ENCODE results near the gene GRIK3.

Gene GRIK3

GRCh38 chr1:36765785-36766300 is 268.5 kb downstream of the GRIK3 start:
- H3K4me3 ChIP-seq (ENCODE audit: low read depth, low read length), result no peak overlapping the region

DNA sequence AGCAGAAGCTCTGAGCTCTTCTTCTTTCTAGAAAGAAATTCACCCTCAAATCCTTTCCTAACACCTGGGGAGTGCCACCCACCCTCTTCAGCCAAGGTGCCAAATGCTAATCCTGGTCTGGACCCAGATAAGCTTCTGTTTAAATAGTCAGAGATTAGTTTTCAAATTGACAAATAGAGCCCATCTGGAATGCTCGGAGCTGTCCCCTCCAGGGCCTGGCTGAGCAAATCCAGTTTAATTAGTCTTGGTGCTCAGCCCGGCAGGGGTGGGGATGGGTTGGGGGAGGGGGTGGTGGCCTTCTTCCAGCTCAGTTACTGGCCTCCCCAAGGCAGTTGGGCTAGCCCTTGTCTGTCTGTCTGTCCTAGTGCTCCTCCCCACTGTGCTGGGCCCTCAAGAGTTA is 269.5 kb downstream of the GRIK3 start:
- DNase-seq (ENCODE audit: low read depth), result no peak
- H3K4me3 ChIP-seq (ENCODE audit: low read depth, low read length), result no peak overlapping the region

More at GRCh38 chr1:36765785-36766300, 268.5 kb downstream of the GRIK3 start:
- DNase-seq (ENCODE audit: low read depth), result no peak

GRCh38 chr1:36763771-36764170 is 270.5 kb downstream of the GRIK3 start:
- DNase-seq (ENCODE audit: low read depth), result no peak
- H3K4me3 ChIP-seq (ENCODE audit: low read depth, low read length), result no peak overlapping the region

GRCh38 chr1:36762174-36762573 is 272.1 kb downstream of the GRIK3 start:
- no peak for DNase-seq (ENCODE audit: low read depth)
- H3K4me3 ChIP-seq (ENCODE audit: low read depth, low read length), result no peak overlapping the region

GRCh38 chr1:36761113-36761512 is 273.2 kb downstream of the GRIK3 start:
- no peak for DNase-seq (ENCODE audit: low read depth)
- no peak overlapping the region for H3K4me3 ChIP-seq (ENCODE audit: low read depth, low read length)

DNA sequence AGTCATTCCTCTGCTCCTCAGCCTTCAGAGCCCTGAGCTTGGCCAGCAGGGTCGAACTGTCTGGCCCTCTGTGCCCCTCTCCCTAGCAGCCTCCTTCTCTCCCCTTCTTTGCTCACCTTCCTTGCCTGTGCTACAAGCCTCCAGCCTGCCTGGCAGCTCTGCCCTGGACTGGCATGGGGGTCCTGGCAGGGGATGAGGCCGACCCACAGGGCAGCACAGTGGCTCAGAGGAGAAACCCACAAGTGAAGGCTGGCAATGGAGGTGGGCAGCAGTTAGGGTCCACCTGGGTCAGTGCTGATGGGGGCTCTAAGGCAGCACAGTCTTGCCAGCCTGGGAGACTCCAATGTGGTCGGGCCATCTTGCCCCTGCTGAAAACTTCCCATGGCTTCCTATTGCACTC is 274.2 kb downstream of the GRIK3 start:
- no peak overlapping the region for H3K4me3 ChIP-seq (ENCODE audit: low read depth, low read length)
- no peak for DNase-seq (ENCODE audit: low read depth)

DNA sequence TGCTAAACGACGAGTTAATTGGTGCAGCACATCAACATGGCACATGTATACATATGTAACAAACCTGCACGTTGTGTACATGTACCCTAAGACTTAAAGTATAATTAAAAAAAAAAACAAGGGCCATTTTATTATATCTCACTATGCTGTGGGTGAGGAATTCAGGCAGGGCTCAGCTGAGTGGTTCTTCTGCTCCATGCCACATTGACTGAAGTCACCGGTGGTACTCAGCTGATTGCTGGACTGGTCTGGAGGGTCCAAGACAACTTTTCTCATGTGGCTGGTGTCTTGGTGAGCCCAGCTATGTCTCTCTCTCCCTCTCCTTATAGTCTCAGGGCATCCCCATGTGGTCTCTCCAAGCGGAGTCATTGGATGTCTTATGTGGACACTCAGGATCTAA is 275.0 kb downstream of the GRIK3 start:
- DNase-seq (ENCODE audit: low read depth), result no peak
- H3K4me3 ChIP-seq (ENCODE audit: low read depth, low read length), result no peak overlapping the region

- DNase-seq (ENCODE audit: low read depth), result no peak
- H3K4me3 ChIP-seq (ENCODE audit: low read depth, low read length), result no peak overlapping the region
These were observed 278.7 kb downstream of the GRIK3 start for GRCh38 chr1:36755303-36756230.

DNA sequence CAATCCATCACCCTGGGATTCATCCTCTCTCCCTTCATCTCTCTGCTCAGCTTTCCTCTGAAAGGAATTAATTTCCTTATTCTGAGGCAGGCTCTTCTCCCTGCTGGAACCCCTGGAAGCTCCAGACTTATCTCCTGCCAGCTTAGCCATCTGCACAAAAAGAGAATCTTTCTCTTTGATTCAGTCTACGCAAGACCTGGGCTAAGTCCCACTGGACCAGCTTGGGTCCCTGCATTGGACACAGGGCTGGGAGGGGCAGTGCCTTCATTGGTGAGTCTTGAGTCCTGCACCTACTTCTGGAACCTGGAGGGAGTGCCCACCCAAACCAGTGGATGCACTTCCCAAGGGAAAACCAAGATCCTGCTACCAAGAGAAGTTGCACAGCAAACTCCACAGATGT is 279.9 kb downstream of the GRIK3 start:
- H3K4me3 ChIP-seq (ENCODE audit: low read depth, low read length), result no peak overlapping the region
- DNase-seq (ENCODE audit: low read depth), result no peak

DNA sequence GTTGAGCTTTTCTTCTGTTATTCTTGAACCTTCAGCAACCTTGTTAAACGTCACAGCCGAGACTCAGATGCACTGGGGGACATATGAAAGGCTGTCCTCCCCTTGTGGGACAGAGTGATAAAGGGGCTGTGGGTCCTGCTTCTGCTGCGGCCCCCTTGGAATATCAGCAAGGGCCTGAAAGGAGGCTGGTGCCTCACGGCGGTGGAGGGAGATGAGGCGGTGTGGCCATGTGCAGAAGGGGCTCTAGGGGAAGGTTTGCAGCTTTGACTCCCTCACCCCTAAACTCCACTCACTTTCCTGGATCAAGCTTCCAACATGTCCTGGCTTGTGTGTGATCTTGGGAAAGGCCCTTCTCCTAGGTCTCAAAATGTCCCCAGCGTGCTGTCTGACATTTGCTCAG is 280.9 kb downstream of the GRIK3 start:
- H3K4me3 ChIP-seq (ENCODE audit: low read depth, low read length), result no peak overlapping the region
- no peak for DNase-seq (ENCODE audit: low read depth)

GRCh38 chr1:36752891-36753361 is 281.4 kb downstream of the GRIK3 start:
- no peak for DNase-seq (ENCODE audit: low read depth)
- H3K4me3 ChIP-seq (ENCODE audit: low read depth, low read length), result no peak overlapping the region

- DNase-seq (ENCODE audit: low read depth), result no peak
- no peak overlapping the region for H3K4me3 ChIP-seq (ENCODE audit: low read depth, low read length)
These were observed 281.9 kb downstream of the GRIK3 start for GRCh38 chr1:36752431-36752830.

- DNase-seq (ENCODE audit: low read depth), result no peak
- H3K4me3 ChIP-seq (ENCODE audit: low read depth, low read length), result no peak overlapping the region
These were observed 282.8 kb downstream of the GRIK3 start for GRCh38 chr1:36751525-36751924.

DNA sequence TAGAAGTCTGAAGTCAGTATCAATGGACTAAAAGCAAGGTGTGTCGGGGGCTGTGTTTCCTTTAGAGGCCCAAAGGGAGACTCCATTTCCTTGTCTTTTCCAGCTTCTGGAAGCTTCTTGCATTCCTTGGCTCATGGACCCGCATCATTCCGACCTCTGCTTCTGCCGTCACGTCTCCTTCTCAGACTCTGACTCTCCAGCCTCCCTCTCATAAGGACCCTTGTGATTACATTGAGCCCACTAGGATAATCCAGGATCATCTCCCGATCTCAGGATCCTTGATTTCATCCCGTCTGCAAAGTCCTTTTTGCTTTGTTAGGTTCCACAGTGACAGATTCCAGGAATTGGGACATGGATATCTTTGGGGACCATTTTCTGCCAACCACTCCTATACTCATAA is 285.8 kb downstream of the GRIK3 start:
- no peak overlapping the region for H3K4me3 ChIP-seq (ENCODE audit: low read depth, low read length)
- DNase-seq (ENCODE audit: low read depth), result no peak

Measured in skeletal muscle cell (primary cell).